ENCODE results near the gene HOXD8.

GRCh38 chr2:176118601-176119339 lies 10.7 kb upstream of the HOXD8 start:
- TF ChIP-seq POLR2A (IDR thresholded peaks at IDR 0.05) (no peak), POLR2AphosphoS5 (IDR thresholded peaks at IDR 0.05) (no peak)
